Stimulated activated CD8-positive, alpha-beta memory T cell treated with anti-CD3 and anti-CD28 coated beads, Interleukin-15, amount 100 ng/mL, for 4 hours (primary cell): ENCODE results near the gene TNPO2.
A peak's percentile ranks its signal among the peaks of the same experiment; 100 is the strongest.

Source experiments
- DNase-seq, 2 donors: peaks; one replicate each; pipeline ENCODE4 v3.0.0-alpha.2; 2020; ENCODE audit warnings: low read depth in 2 of 2

The TNPO2 gene

DNA sequence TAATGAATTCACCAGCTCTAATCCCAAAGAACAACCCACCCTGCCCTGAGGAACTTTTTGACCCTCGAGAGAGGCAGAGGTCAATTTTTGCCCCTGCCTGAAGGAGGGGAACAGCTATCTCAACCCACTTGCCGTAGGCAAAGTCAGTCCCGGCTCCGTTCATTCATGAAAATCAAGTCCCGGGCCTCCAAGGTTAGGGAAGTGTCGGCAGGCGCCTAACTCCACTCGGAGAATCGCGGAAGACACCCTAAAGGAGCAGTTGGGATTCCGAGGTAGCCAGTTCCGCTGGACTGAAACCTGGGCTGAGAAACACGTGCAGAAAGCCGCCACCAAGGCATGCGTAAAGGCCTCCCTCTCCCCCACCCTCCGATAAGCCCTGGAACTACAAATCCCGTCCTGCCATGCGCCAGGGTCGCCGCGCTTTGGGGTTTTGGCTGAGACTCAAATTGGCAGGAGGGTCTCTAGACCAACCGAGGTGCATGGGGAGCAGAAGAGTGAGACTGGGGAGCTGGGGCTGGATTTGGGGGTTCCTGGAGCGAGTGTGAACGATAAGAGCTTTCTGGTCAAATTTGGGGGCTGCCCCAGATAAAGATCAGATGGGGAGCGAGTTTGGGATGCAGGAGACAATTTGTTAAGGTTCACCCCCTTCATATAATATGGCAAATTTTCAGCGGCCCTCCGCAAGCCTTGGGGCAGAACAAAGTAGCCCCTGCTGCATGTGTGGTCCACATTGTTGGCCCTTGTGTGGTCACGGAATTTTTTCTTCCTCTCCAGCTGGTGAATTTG is at the start of gene TNPO2:
Gene TNPO2 (minus strand): TSS at position 292 of the 786 bp plus-strand sequence. CDS start 2,955 bp downstream, outside the sequence.
- DNase-seq, result peak in 1 of 2 donors; percentile 48

DNA sequence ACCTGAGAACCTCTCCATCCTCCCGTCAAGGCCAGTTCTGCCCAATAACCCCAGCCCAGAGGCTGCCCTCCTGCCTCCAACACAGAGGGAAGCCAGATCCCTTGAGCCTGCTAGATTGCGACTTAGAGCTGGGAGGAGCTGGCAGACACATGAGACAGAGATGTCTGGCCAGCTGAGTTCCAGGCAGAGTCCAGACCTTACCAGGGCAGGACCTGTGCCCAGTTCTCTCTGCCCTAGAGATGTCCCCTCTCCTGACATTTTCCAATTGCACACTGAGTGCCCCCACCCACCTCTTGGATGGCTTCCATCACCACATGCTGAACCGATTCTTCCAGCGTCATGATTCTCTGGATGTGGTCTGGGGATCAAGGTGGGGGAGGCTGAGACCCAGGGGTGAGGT is 48.6 kb upstream of the TNPO2 start:
- DNase-seq, result no peak

DNA sequence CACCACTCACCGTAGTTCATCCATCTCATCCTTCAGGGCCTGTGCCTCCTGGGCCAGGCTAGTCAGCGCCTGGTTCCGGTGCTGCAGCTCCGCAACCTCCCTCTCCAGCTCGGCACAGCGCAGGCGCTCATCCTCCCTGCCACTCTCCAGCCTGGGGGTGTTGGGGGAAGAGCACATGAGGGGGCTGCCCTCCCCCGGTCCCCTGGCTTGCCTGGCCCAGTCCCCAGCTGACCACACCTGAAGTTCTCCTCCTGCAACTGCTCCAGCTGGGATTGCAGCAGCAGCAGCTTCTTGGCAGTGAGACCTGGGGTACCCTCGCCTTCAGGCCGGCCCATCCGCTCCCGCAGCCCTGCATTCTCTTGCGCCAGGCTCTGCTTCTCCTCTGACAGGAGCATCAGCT is 47.2 kb upstream of the TNPO2 start:
- DNase-seq, result no peak

DNA sequence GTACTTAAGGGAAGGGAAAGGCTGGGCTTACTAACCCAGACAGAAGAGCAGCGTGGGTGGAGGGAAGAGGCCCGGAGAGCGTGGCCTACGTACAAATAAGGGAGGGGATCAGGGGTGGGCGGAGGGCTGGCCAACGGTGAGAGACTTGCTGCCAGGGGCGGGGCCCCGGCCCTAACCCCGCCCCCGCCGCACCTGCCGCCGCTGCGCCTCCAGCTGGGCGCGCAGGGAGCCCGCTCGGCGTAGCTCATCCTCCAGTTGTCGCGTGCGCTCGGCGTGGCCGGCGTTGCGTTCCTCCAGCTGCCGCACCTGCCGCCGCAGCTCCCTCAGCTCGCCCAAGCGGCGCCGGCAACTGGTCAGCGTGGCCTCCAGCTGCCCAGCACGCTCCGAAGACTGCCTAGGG is 46.0 kb upstream of the TNPO2 start:
- no peak for DNase-seq

DNA sequence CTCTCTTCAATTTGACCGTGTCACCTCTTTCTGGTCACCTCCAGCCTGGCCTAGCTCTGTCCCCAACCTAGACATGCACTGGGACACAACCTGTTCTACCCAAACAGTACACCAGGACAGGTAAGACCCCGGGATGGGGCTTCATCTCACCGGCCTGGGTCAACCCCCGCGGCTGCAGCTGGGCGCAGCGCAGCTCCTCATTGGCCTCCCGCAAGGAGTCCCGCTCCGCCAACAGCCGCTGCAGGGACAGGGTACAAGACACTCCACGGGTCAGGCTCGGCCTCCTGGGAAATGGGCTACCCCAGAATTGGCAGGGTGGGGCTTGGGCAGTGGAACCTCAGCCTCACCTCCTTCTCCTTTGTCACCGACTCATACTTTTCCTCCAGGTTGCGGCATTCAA is 43.9 kb upstream of the TNPO2 start:
- DNase-seq, result no peak

DNA sequence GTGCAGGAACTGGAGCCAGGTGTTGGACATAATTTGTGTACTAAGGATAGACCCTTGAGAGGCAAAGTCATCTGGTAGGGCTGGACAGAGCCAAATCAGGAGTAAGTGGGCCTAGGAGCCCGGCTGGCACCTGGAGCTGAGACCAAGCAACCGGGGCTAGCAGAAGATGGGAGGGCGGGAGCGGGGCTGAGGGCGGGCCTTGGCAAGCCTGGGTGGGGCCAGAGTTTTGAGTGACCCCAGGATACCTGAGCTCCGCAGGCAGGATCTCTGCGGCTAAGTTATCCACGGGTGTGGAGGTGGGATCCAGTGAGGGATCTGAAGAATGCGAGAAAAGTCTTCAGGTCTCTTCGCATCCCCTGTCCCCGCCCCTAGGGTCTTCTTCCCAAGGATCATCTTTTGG is 43.4 kb upstream of the TNPO2 start:
- no peak for DNase-seq

- peak in 1 of 2 donors; percentile 53 for DNase-seq
These were observed 42.4 kb upstream of the TNPO2 start for GRCh38 chr19:12766051-12766521.

GRCh38 chr19:12764698-12765097 is 41.0 kb upstream of the TNPO2 start:
- no peak for DNase-seq

DNA sequence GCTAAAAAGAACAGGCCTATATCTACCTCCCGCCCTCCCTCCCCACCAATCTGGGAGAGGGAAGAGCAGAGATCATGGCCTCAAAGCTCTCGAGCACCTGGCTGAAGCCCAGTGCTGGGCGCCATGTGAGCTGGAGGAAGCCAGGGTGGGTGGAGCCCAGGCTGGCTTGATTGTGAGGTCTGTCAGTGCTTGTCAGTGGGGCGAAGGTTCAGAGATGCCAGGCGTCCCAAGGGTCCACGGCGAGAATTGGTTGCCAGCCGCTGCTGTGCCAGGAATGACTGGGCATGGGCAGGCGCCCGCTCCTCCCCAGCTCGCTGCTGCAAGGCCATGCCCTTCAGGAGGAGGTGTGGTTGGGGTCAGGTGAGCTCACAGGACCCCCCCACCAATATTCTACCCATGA is 39.4 kb upstream of the TNPO2 start:
- DNase-seq, result no peak

GRCh38 chr19:12759686-12760085 is 36.0 kb upstream of the TNPO2 start:
- no peak for DNase-seq

- DNase-seq, result no peak
These were observed 34.0 kb upstream of the TNPO2 start for GRCh38 chr19:12757544-12758274.

DNA sequence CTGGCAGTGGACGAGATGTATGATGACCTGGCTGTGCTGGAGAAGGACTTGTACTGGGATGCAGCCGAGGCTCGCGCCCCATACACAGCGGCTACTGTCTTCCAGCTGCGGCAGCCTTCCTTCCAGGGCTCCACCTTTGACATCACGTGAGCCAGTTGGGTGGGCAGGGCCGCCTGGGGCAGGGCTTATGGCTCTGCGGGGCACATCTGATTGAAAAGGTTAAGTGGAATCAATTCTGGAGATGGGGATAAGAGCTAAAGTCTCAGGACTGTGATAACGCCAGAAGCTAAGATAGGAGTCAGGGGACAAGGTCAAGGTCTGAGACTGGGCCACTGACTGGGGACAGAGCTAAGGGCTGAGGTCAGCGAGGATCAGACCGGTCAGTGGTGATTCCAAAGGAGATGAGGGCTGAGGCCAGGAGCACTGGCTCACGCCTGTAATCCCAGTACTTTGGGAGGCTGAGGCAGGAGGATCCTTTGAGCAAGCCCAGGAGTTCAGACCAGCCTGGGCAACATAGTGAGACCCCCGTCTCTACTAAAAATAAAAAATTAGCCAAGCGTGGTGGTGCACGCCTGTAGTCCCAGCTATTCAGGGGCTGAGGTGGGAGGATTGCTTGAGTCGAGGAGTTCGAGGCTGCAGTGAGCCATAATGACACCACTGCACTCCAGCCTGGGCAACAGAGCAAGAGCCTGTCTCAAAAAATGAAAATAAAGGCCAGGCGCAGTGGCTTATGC is 32.6 kb upstream of the TNPO2 start:
- no peak for DNase-seq

DNA sequence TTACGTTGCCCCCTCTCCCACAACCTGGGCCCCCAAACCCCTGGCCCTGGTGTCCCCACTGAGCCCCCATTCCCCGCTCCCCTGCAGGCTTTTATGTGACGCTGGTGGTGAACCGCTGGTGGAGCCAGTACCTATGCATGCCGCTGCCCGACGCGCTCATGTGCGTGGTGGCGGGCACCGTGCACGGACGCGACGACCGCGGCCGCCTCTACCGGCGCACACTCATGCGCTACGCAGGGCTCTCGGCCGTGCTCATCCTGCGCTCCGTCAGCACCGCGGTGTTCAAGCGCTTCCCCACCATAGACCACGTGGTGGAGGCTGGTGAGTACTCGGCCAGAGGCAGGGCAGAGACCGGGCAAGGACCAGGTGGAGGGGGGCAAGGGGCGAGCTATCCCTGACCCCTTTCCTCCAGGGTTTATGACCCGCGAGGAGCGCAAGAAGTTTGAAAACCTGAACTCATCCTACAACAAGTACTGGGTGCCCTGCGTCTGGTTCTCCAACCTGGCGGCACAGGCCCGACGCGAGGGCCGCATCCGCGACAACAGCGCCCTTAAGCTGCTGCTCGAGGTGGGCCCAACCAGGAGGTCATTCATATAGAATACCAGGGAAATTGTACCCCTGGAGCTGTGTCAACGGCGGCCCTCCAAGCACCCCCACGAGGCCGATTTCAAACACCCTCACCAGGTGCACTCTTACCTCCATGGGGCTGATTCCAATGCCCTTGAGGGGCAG is 30.9 kb upstream of the TNPO2 start:
- DNase-seq, result no peak

GRCh38 chr19:12752056-12752781 is 28.5 kb upstream of the TNPO2 start:
- DNase-seq, result no peak

DNA sequence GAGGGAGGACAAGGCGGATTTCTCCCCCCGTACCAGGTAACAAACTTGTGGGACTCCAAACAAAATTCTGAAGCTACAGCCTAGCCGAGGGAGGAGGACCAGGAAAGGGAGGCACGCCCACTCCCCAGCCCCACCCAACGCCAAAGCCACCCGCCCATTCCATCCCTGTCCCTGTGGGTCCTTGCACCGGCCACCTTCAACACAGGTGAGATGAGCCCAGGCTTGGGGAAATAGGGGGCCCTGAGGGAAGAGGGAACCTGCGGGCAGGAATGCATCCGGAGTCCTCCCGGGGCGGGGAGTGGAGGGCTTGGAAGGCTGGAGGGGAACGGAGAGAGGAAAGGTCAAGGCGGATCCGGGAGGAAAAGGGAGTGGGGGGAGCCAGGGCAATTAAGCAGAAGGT is 27.9 kb upstream of the TNPO2 start, which contains the start of gene BEST2:
Gene BEST2 (plus strand): TSS at position 157 of the 400 bp plus-strand sequence. CDS start 802 bp downstream, outside the sequence.
- no peak for DNase-seq

GRCh38 chr19:12750851-12751250 is 27.1 kb upstream of the TNPO2 start:
- no peak for DNase-seq

- no peak for DNase-seq
These were observed 26.3 kb upstream of the TNPO2 start for GRCh38 chr19:12749938-12750521.

- DNase-seq, result no peak
These were observed 24.8 kb upstream of the TNPO2 start for GRCh38 chr19:12748489-12748888.

DNA sequence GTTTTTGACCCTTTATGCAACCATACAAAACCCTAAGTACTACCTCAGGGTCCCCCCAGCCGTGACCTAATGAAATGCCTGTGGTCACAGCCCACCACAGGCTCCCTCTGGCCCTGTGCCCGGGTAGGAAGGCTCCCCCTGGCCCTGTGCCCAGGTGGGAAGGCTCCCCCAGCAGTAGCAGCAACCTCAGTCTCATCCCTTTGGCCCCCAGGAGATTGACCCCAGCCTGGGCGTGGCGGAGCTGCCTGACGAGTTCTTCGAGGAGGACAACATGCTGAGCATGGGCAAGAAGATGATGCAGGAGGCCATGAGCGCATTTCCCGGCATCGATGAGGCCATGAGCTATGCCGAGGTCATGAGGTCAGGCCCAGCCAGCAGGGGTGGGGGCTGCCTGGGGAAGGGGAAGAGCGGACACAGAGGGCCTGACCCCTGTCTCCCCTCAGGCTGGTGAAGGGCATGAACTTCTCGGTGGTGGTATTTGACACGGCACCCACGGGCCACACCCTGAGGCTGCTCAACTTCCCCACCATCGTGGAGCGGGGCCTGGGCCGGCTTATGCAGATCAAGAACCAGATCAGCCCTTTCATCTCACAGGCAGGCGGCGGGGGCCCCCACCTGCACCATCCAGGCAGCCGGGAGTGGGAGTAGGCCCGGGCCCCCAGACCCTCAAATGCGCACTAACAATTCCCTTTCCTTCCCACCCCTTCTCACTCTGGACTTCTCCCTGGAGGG is 21.6 kb upstream of the TNPO2 start:
- no peak for DNase-seq

DNA sequence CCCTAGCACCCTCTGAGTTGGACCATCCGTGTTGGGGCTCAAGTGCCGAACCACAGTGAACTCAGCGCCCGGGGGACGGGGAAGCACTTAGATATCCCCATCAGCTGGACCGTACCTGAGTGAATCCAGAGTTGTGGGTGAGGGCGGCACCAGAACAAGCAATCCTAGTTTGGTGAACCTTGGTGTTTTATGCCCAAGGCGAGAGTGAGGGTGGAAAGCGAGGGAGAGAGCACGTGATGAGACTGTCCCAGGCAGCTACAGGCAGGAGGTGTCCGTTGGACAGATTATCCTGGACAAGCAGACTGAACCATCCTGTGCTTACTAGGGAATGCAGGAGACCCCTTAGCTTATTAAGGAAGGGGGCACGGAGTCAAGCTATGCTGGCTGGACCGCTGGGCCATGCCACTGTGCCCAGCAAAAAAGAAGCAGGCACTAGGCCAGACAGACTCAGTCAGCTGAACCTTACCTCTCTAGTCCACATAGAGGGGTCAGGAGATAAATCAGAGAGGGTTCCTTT is 14.2 kb upstream of the TNPO2 start:
- no peak for DNase-seq
